Kidney (tissue), 14 donors: ENCODE data around the gene ZNF512B. TPM values are rescaled to one million over a fixed set of nuclear protein-coding genes. Genes with fewer than 3 reads are reported as not detected.

ENCODE experiments used
- DNase-seq, 5 donors: peaks; one replicate each; pipeline ENCODE4 v3.0.0-alpha.2; 2013 to 2020
- FAIRE-seq: peaks from 2 replicates; lab custom pipeline; 2012; peaks lifted over from hg19 to GRCh38; lab: Jason Lieb, UNC
- H3K27ac ChIP-seq, 2 donors: one replicate each; pipeline ENCODE4 v1.7.0; 2013; ENCODE audit warnings: low read depth in 2 of 2, low read length in 2 of 2, inconsistent platforms in 1 of 2
- H3K27me3 ChIP-seq: one replicate; pipeline ENCODE4 v1.7.1; 2013; ENCODE audit warnings: low read length, inconsistent platforms; ENCODE audit not compliant: control insufficient read depth, insufficient read depth
- H3K36me3 ChIP-seq, 3 donors: one replicate each; pipeline versions ENCODE4 v1.7.0 to v1.7.1; 2013; ENCODE audit warnings: low read length in 3 of 3, control low read depth in 1 of 3, inconsistent platforms in 1 of 3; ENCODE audit not compliant: insufficient read depth in 3 of 3, control insufficient read depth in 2 of 3
- H3K4me1 ChIP-seq, 3 donors: one replicate each; pipeline versions ENCODE4 v1.7.0 to v1.7.1; 2013; ENCODE audit warnings: low read length in 3 of 3, inconsistent platforms in 1 of 3, low read depth in 1 of 3; ENCODE audit not compliant: control insufficient read depth in 2 of 3, insufficient read depth in 2 of 3
- H3K4me3 ChIP-seq, 3 donors: one replicate each; pipeline versions ENCODE4 v1.7.0 to v1.8.1; 2013; ENCODE audit warnings: low read length in 3 of 3, control low read depth in 1 of 3, inconsistent platforms in 1 of 3
- H3K9ac ChIP-seq, 3 donors: one replicate each; pipeline versions ENCODE4 v1.7.0 to v1.7.1; 2013; ENCODE audit warnings: low read length in 3 of 3, control low read depth in 1 of 3, inconsistent platforms in 1 of 3
- H3K9me3 ChIP-seq, 3 donors: one replicate each; pipeline versions ENCODE4 v1.7.0 to v1.7.1; 2013; ENCODE audit warnings: low read length in 3 of 3, control low read depth in 1 of 3, inconsistent platforms in 1 of 3; ENCODE audit not compliant: control insufficient read depth in 2 of 3, insufficient read depth in 1 of 3
- CTCF ChIP-seq: IDR thresholded peaks from 3 replicates; pipeline ENCODE4 v1.5.1; 2012; ENCODE audit warnings: mild to moderate bottlenecking, moderate library complexity, borderline replicate concordance; ENCODE audit not compliant: insufficient read depth; ENCODE audit errors: extremely low read depth
- intact Hi-C: fragments of 100-400 bp; cut with DNase I; formaldehyde crosslinking; loops from one replicate; pipeline ENCODE4 v1.11.1; 2022
- polyA plus RNA-seq: library from polyadenylated mRNA; stranded (reverse); fragments of 350-450 nt; fragmentation: Illumina TruSeq; extraction: RNeasy Lipid Tissue Mini Kit (QIAGEN cat#74804); gene quantifications from one replicate; pipeline ENCODE4 v1.2.3, GENCODE V29; 2014; ENCODE audit warnings: low read depth, low replicate concordance; ENCODE audit not compliant: insufficient read depth
- total RNA-seq: library from RNA; stranded (reverse); fragmentation: NEBNext Ultra II Directional; extraction: Animal tissue kit (Norgen Biotek cat#: 25700); gene quantifications from one replicate; pipeline ENCODE4 v1.2.1, GENCODE V29; 2021
- donor health status: control.
- donor health status: control.
- donor health status: control.
- donor health status: control.
- donor health status: control.
- donor health status: DM: yes; HTN: yes; CAD: no.
- donor health status: Normal renal cell carcinoma (clear cell type).

Gene ZNF512B
- total and polyA plus RNA-seq, 2 donors from 2014 or later = 8.6 to 19.2 TPM

GRCh38 chr20:63945031-63945658 lies 24.6 kb downstream of the ZNF512B start:
- intact Hi-C loops = no loop called here
- Histone ChIP-seq H3K9me3 (no peaks in the 10 kb centered on the region), H3K4me1 (peaks cover 4 to 18% (median 9%) of the 10 kb centered on the region in 3 donors), H3K27ac (no peak overlapping the region), H3K9ac (no peak overlapping the region), H3K36me3 (peaks cover 0 to 24% (median 7%) of the 10 kb centered on the region in 3 donors), H3K4me3 (no peak overlapping the region), H3K27me3 (no peaks in the 10 kb centered on the region)
- FAIRE-seq = no peak
- DNase-seq = peak in 1 of 5 donors; percentile 78
- no peak for TF ChIP-seq CTCF

DNA sequence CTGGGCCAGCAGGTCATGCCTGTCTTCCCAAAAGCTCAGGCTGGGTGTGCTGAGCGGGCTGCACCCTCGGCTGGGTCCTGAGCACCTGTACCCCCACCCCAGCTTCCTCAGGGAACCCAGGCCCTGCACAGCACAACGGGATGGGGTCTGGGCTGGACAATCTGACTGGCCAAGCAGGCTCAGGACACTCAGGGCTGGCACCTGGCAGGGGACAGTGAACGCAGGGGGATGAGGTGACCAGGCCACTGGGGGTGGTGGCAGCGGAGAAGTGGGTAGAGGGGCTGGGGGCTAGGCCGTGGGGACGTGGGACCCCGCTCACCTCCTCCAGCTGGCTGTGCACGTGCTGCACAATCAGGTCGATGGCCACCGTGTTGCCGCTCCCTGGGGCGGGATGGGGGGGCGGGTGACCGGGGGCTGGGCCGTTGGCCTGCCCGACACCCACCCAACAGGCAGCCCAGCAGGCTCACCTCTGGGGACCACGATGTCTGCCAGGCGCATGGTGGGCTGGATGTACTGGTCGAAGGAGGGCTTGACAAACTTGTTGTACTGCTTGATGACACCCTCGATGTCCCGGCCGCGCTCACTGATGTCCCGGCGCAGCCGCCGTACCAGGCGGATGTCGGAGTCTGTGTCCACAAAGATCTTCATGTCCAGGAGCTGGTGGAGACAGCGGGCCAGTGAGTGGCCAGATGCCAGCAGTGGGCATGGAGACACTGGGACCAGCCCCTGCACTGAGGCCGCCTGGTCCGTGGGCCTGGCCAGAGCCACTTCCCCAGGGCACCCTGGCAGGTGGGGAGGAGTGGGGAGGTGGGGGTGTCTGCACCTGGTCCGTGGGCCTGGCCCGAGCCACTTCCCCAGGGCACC lies 25.4 kb downstream of the ZNF512B start:
- no peak for FAIRE-seq
- DNase-seq = peak in 2 of 5 donors; percentile 43 to 76
- no peaks in the 10 kb centered on the region for H3K27me3 ChIP-seq
- no peaks in the 10 kb centered on the region for H3K9me3 ChIP-seq
- peaks cover 0 to 28% (median 7%) of the 10 kb centered on the region in 3 donors for H3K36me3 ChIP-seq
- TF ChIP-seq CTCF = no peak
- H3K27ac ChIP-seq = no peak overlapping the region
- H3K4me3 ChIP-seq = no peak overlapping the region
- H3K4me1 ChIP-seq = peaks cover under 1 to 10% (median 4%) of the 10 kb centered on the region in 3 donors
- H3K9ac ChIP-seq = no peak overlapping the region
- intact Hi-C loops = no loop called here

DNA sequence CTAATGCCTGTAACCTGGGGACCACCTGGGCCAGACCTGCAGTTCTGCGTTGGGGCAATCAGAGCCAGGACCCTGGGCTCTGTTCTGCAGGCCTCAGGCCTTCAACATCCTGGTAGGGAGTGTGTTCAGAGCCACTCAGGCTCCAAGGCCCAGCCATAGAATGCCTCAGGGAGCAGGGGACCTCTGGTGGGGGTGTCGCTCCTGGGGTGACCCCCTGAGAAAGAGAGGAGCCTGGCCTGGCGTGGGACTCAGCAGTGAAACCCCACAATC lies 26.0 kb downstream of the ZNF512B start:
- Histone ChIP-seq H3K4me1 (peaks cover 0 to 5% (median 2%) of the 10 kb centered on the region in 3 donors), H3K9me3 (no peaks in the 10 kb centered on the region), H3K27ac (no peak overlapping the region), H3K4me3 (no peak overlapping the region), H3K27me3 (no peaks in the 10 kb centered on the region), H3K9ac (no peak overlapping the region), H3K36me3 (peaks cover 0 to 28% (median 7%) of the 10 kb centered on the region in 3 donors)
- DNase-seq (no peak), FAIRE-seq (no peak)
- intact Hi-C loops = no loop called here
- no peak for TF ChIP-seq CTCF
